HEK293 (cell line): ENCODE results near the gene PTPRK.

ENCODE experiments used
- CTCF ChIP-seq: fragments of 450-650 bp; formaldehyde crosslinking; IDR thresholded peaks from 2 replicates; pipeline ENCODE4 v1.5.1; 2016; ENCODE audit warnings: missing biosample characterization, missing genetic modification characterization
- GLIS2 ChIP-seq: fragments of 450-650 bp; formaldehyde crosslinking; IDR thresholded peaks from 2 replicates; pipeline ENCODE4 v1.5.1; 2016; ENCODE audit warnings: missing biosample characterization, missing genetic modification characterization
- MYNN ChIP-seq: fragments of 450-650 bp; formaldehyde crosslinking; IDR thresholded peaks from 2 replicates; pipeline ENCODE4 v1.5.1; 2016; ENCODE audit warnings: missing biosample characterization, missing genetic modification characterization, borderline replicate concordance
- PRDM4 ChIP-seq: fragments of 450-650 bp; formaldehyde crosslinking; IDR thresholded peaks from 2 replicates; pipeline ENCODE4 v1.5.1; 2017; ENCODE audit warnings: missing biosample characterization, missing genetic modification characterization
- ZFP37 ChIP-seq: fragments of 450-650 bp; formaldehyde crosslinking; IDR thresholded peaks from 2 replicates; pipeline ENCODE4 v1.5.1; 2016; ENCODE audit warnings: missing biosample characterization, missing genetic modification characterization
- ZNF114 ChIP-seq: fragments of 450-650 bp; formaldehyde crosslinking; IDR thresholded peaks from 2 replicates; pipeline ENCODE4 v1.5.0; 2017; ENCODE audit warnings: missing biosample characterization, missing genetic modification characterization
- ZNF558 ChIP-seq: fragments of 450-650 bp; formaldehyde crosslinking; IDR thresholded peaks from 2 replicates; pipeline ENCODE4 v1.5.1; 2016; ENCODE audit warnings: missing biosample characterization, missing genetic modification characterization
- ZNF776 ChIP-seq: fragments of 450-650 bp; formaldehyde crosslinking; IDR thresholded peaks from 2 replicates; pipeline ENCODE4 v1.5.0; 2017; ENCODE audit warnings: missing biosample characterization, missing genetic modification characterization, borderline replicate concordance
- ZSCAN5A ChIP-seq: fragments of 450-650 bp; formaldehyde crosslinking; IDR thresholded peaks from 2 replicates; pipeline ENCODE4 v1.5.1; 2016; ENCODE audit warnings: missing biosample characterization, missing genetic modification characterization

- TF ChIP-seq GLIS2: no peak
- TF ChIP-seq ZNF776 (tag by site-specific recombination): no peak
- TF ChIP-seq ZNF114 (tag by site-specific recombination): no peak
- no peak for TF ChIP-seq CTCF (tag by site-specific recombination)
- TF ChIP-seq MYNN: no peak
- TF ChIP-seq PRDM4: no peak
- no peak for TF ChIP-seq ZNF558 (tag by site-specific recombination)
- no peak for TF ChIP-seq ZFP37
- TF ChIP-seq ZSCAN5A (tag by site-specific recombination): no peak
Observed at GRCh38 chr6:128251445-128252340, 268.7 kb downstream of the PTPRK start.
